VCaP (cell line): ENCODE data around the gene RNF152.

Experiments used
- H3K27ac ChIP-seq: fragments of 450-650 bp; 2 replicates; pipeline ENCODE4 v1.5.1; 2017
- CTCF ChIP-seq: fragments of 450-650 bp; conservative IDR thresholded peaks from 2 replicates; pipeline ENCODE4 v1.5.1; 2017; ENCODE audit warnings: mild to moderate bottlenecking, moderate library complexity

Gene RNF152

GRCh38 chr18:61852496-61852895 lies 40.3 kb downstream of the RNF152 start:
- no peak for TF ChIP-seq CTCF
- no peak overlapping the region for H3K27ac ChIP-seq

GRCh38 chr18:61851940-61852451 lies 40.8 kb downstream of the RNF152 start:
- no peak for TF ChIP-seq CTCF
- H3K27ac ChIP-seq, result no peak overlapping the region

GRCh38 chr18:61851279-61851678 lies 41.5 kb downstream of the RNF152 start:
- no peak overlapping the region for H3K27ac ChIP-seq
- no peak for TF ChIP-seq CTCF

- no peak for TF ChIP-seq CTCF
- no peak overlapping the region for H3K27ac ChIP-seq
Measured at GRCh38 chr18:61850756-61851155, 42.1 kb downstream of the RNF152 start.

GRCh38 chr18:61847164-61847791 lies 45.5 kb downstream of the RNF152 start:
- TF ChIP-seq CTCF, result no peak
- no peak overlapping the region for H3K27ac ChIP-seq

- TF ChIP-seq CTCF, result no peak
Measured at GRCh38 chr18:61845197-61845596, 47.6 kb downstream of the RNF152 start.

GRCh38 chr18:61844726-61845125 lies 48.1 kb downstream of the RNF152 start:
- TF ChIP-seq CTCF, result no peak

More at GRCh38 chr18:61845197-61845596, 47.6 kb downstream of the RNF152 start:
- H3K27ac ChIP-seq, result no peak overlapping the region

More at GRCh38 chr18:61844726-61845125, 48.1 kb downstream of the RNF152 start:
- H3K27ac ChIP-seq, result no peak overlapping the region
